ENCODE measurements around the gene KHK.

DNA sequence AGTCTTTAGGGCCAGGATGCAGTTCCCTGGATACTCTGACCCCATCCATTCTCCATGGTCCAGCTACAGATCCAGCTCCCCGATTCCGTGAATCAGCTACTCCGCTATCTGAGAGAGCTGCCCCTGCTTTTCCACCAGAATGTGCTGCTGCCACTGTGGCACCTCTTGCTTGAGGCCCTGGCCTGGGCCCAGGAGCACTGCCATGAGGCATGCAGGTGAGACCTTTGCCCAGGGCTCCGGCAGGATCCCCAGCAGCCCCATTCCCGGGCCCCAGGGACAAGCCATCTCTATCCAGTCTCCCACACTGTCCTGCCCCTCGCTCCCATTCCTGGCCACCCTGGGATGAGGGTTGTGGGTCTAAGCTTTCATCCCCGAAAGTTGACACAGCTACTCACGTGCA is 46.3 kb upstream of the KHK start:
- TF ChIP-seq, protein P1, sequence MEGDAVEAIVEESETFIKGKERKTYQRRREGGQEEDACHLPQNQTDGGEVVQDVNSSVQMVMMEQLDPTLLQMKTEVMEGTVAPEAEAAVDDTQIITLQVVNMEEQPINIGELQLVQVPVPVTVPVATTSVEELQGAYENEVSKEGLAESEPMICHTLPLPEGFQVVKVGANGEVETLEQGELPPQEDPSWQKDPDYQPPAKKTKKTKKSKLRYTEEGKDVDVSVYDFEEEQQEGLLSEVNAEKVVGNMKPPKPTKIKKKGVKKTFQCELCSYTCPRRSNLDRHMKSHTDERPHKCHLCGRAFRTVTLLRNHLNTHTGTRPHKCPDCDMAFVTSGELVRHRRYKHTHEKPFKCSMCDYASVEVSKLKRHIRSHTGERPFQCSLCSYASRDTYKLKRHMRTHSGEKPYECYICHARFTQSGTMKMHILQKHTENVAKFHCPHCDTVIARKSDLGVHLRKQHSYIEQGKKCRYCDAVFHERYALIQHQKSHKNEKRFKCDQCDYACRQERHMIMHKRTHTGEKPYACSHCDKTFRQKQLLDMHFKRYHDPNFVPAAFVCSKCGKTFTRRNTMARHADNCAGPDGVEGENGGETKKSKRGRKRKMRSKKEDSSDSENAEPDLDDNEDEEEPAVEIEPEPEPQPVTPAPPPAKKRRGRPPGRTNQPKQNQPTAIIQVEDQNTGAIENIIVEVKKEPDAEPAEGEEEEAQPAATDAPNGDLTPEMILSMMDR (conservative IDR thresholded peaks at IDR 0.05), result no peak
- no peak for TF ChIP-seq ZFX (IDR thresholded peaks at IDR 0.05)

All from C4-2B (cell line).